A204.1 (cell line): ENCODE results near the gene SLC39A12.
"Not testable (repeated sequence)": the region's sequence is repeated elsewhere in the genome, so short reads cannot be mapped to it uniquely, and the experiment has no call there.

Experiments
- FAIRE-seq: peaks from 2 replicates; lab custom pipeline; 2012; peaks lifted over from hg19 to GRCh38; lab: Jason Lieb, UNC

The SLC39A12 gene

GRCh38 chr10:17951868-17952371, at the start of gene SLC39A12:
Gene SLC39A12, plus strand, starts transcription at chr10:17951918. Its CDS starts 1,359 bp downstream, at chr10:17953277.
- FAIRE-seq, result no peak

- no peak for FAIRE-seq
Measured at GRCh38 chr10:17904564-17904963, 47.2 kb upstream of the SLC39A12 start.

GRCh38 chr10:17905491-17905890, 46.2 kb upstream of the SLC39A12 start:
- FAIRE-seq, result no peak

- FAIRE-seq, result no peak
Measured at GRCh38 chr10:17906002-17906401, 45.7 kb upstream of the SLC39A12 start.

GRCh38 chr10:17907641-17908040, 44.1 kb upstream of the SLC39A12 start:
- FAIRE-seq, result no peak

- no peak for FAIRE-seq
Measured at GRCh38 chr10:17910125-17910789, 41.5 kb upstream of the SLC39A12 start.

- no peak for FAIRE-seq
Measured at GRCh38 chr10:17912754-17913153, 39.0 kb upstream of the SLC39A12 start.

- no peak for FAIRE-seq
Measured at GRCh38 chr10:17913604-17914003, 38.1 kb upstream of the SLC39A12 start.

GRCh38 chr10:17914169-17915045, 37.3 kb upstream of the SLC39A12 start:
- FAIRE-seq, result no peak

- FAIRE-seq, result no peak
Measured at GRCh38 chr10:17915181-17915580, 36.5 kb upstream of the SLC39A12 start.

- FAIRE-seq, result no peak
Measured at GRCh38 chr10:17918187-17918903, 33.4 kb upstream of the SLC39A12 start.

GRCh38 chr10:17921378-17921777, 30.3 kb upstream of the SLC39A12 start:
- FAIRE-seq, result no peak

- FAIRE-seq, result no peak
Measured at GRCh38 chr10:17923728-17924127, 28.0 kb upstream of the SLC39A12 start.

- no peak for FAIRE-seq
Measured at GRCh38 chr10:17943033-17943745, 8.5 kb upstream of the SLC39A12 start.

GRCh38 chr10:17950269-17950668, 1.4 kb upstream of the SLC39A12 start:
- not testable (repeated sequence) for FAIRE-seq

GRCh38 chr10:17950726-17951125, 992 bp upstream of the SLC39A12 start:
- FAIRE-seq, result no peak

GRCh38 chr10:17954372-17954771, 2.7 kb downstream of the SLC39A12 start:
- FAIRE-seq, result not testable (repeated sequence)

- no peak for FAIRE-seq
Measured at GRCh38 chr10:17954861-17955260, 3.1 kb downstream of the SLC39A12 start.

GRCh38 chr10:17958049-17958448, 6.3 kb downstream of the SLC39A12 start:
- FAIRE-seq, result no peak

- no peak for FAIRE-seq
Measured at GRCh38 chr10:17959870-17960269, 8.2 kb downstream of the SLC39A12 start.

GRCh38 chr10:17961551-17962422, 10.1 kb downstream of the SLC39A12 start:
- FAIRE-seq, result no peak
